ENCODE measurements around the gene ALDH3A1. TPM values are rescaled to one million over a fixed set of nuclear protein-coding genes. Genes with fewer than 3 reads are reported as not detected.

Gene ALDH3A1
- total RNA-seq, 1 donor from 2014 or later, result not detected

DNA sequence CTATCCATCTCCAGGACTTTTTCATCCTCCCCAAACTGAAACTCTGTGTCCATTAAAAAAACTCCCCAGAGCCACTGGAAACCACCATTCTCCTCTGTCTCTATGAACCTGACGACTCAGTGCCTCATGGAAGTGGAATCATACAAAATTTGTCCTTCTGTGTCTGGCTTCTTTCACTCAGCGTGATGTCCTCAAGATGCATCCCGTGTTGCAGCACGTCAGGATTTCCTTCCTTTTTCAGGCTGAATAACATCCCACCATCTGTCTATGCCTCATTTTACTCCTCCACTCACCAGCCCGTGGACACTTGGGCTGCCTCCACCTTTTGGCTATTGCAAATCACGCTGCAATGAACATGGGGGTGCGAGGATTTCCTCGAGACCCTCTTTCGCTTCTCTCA is 12.6 kb upstream of the ALDH3A1 start:
- no peak for DNase-seq (ENCODE audit: low spot score)

DNA sequence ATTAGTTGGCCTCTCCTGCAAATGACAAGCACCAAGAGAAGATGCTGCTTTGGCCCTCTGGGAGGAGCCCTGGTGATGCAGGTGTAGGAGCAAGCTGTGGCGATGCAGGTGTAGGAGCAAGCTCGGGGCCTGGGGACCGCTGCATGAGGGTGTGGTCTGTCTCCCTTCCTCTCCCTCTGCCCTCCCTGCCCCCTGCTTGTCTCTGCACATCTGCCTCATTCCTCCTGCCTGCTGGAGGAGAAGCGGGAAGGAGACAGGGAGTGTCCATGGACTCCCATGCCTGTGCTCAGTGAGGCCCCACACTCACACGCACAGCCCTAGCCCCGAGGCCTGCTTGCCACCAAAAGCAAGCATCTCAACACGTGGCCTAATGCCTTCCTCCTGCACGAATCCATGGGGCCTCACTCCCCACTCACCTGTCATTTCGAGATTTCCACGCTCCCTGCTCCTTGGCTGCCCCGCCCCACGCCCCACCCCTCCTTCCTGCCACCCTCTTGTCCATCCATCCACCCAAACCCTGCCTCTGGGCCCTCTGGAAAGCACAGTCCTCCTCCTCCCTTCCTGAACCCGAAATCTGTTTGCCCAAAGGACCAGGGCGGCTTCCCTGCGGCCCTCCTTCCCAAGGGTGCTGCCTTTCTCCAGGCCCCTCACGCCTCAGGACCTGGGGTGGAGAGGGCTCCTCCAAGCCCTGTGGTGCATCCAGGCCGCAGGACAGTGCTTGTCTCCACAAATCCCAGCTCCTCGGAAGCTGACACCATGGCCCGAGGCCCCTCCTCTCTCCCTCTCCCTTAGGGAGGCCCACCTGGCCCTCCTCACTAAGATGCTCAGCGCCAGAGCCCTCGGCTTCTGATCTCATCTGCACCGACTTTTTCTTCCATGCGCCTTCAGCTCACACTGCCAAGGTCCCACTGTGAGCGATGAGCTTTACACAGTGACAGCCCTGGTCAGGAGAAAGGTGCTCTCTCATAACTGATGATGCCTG is 11.8 kb upstream of the ALDH3A1 start:
- DNase-seq (ENCODE audit: low spot score), result no peak

DNA sequence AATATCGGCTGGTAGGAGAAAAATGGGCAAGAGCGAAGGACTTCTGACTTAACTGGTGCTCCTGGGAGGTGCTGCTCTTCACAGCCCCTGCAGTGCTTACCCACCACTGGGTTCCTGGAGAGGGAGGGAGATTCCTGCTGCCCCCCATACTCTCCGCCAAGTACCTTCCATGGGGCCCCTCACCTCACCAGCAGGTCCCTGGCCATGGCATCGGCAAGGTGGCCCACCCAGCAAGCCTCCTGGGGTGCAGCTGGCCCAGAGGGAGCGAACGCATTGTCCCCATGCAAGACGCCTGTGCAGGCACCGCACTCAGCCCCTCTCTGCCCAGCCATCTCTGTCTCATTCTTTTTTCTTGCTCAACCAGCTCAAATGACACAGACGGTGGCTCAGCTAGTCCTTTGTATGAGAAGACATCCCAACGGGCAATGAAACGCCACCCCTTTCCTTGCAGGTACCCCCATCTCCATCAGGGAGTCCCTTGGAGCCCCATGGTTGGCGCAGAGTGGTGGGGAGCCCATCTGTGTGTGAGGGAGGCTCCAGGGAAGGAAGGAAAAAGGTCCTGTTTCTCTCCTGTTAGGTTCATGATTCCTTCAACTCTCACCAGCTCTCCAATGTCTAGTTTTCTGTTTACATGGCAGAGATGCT is 9.6 kb upstream of the ALDH3A1 start:
- DNase-seq (ENCODE audit: low spot score), result no peak

DNA sequence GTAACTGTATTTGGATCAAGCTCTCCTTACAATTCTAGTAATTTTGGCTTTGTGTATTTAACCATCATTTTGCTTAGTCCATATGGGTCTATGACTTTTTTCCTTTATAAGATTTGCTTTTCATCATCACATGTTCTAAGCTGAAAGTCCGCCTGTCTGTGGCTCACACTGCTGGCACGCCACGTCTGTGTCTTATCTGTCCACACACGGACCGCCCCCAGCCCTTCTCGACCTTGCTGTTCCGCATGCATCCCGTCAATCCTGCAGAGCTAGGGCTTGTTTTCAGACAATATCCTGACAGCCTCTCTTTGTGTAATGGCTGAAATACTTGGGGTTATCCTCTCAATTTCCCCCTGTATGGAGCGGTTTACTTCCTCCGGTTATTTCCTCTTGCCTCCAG is 8.4 kb upstream of the ALDH3A1 start:
- peak; percentile 82 for DNase-seq (ENCODE audit: low spot score)

DNA sequence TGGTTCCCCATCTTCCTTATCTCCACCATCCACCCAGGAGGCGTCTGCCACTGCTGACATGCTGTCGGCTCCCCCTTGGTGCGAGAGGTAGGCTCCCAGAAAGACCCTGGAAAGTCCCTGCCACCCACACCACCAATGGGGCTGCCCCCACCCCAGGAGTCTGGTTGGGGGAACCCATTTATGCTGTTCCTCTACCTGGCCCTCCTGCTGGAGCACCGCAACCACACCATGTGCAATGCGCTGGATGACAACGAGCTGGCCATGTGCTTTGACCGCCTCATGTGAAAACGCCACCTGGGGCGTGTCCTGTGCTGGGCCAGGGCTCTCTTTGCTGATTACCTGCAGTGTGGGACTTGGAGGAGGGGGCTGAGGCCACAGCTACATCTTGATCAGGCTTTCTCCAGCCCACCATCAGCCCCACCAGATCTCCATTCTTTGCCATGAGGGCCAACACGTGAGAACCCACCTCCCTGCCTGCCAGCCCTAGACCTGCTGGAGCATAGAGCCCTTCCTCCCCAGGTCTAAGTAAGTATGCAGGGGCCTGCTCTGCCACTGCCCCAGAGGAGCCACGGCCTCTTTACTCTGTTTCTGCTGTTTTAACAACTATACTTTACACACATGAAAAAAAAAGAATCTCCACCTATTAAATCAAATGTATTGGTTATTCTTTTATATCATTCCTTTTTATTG is 7.9 kb upstream of the ALDH3A1 start:
- DNase-seq (ENCODE audit: low spot score), result no peak

DNA sequence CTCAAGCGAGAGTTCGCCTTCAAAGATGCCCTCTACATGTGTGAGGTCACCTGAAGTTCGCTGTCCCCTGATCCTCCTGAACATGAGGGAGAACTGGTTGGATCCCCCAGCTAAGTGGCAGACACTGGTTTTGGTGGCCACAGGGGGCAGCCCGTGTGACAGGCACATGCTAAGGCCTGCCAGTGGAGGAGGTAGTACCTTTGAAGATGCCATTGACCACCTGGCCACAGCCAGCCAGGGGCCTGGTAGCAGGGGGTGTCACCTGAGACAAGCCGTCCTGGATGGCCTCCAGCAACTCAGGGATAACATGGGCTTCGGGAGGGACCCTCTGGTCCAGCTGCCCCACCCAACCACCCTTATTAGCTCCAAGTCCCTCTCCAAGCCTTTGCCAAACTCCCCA is 7.3 kb upstream of the ALDH3A1 start:
- DNase-seq (ENCODE audit: low spot score), result no peak

DNA sequence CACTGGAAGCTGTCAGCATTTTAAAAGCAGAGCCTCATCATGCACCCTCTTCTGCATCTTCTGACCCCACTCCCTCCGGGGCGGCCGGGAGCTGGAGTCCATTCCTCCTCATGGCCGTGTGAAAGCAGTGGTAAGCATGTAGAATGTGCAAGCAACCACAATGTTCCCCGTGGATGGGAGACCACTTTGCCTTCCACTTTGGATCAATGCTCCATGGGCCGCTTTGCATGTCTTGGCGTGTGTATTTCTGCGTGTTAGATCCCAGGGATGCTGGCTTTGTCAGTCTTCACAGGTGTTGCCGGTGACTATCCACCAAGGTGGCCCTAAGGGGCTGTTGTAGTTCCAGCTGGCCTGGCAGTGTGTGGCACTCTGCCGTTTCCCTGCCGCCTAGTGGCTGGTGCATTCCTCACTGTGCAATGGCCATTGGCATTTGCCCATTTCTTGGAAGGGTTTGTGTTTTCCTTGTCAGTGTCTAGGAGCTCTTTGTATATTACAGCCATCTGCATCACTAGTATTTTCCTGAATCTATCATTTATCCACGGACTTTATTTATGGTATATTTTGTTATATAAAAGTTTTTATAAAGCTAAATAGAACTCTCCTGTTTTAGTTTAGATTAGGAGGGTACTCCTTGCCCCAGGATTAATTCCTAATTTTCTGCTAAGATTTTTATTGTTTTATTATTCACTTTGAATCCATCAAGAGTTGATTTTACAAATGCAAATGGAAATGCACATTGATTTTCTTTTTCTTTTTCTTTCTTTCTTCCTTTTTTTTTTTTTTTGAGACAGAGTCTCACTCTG is 5.8 kb upstream of the ALDH3A1 start:
- no peak for DNase-seq (ENCODE audit: low spot score)

DNA sequence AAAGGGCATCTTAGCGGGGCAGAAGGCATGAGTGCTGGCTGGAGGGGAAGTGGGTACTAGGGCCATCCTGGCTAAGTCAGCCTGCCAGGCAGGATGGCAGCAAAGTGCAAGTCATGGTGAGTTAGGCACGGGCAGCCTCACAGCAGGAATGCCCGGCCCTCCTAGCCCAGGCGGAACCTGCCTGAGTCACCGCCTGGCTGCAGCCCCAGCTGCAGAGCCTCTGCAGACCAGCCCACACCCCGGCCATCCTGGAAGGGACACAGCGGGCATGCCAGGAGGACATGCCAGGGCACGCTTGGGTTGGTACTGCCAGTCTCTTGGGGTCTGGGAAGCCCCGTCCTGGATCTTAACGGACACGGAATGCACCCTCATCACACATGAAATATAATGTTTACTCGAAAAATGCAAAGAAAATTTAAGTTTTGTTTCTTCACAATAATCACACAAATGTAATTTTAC is 5.0 kb upstream of the ALDH3A1 start:
- no peak for DNase-seq (ENCODE audit: low spot score)

DNA sequence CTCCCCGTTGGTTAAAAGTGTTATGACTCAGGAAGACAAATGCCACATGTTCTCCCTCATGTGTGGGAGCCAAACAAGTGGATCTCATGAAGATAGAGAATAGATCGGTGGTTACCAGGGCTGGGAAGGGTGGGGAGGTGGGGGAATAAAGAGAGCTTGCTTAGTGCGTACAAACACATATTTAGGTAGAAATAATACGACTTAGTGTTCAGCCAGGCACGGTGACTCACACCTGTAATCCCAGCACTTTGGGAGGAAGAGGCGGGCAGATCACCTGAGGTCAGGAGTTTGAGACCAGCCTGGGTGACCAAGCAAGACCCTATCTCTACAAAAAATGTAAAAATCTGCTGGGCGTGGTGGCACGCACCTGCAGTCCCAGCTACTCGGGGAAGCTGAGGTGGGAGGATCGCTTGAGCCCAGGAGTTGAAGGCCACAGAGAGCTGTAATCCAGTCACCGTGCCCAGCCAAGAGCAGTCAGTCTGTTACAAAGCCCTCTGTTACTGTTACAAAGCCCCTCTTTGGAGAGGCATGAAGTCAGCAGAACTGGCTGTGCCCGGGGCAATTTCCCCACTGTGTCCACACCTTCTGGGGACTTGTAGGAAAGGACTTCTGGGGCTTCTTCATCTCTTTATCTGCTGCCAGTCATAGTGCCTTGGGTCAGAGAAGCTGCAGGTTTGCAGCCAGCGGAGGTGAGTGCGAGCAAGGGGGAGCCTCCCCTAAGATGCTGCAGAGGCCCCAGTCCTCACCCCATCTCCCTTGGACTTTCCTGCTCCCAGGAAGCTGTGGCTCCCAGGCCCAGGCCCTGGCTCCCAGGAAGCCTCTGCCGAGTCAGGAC is 4.3 kb upstream of the ALDH3A1 start:
- no peak for DNase-seq (ENCODE audit: low spot score)

DNA sequence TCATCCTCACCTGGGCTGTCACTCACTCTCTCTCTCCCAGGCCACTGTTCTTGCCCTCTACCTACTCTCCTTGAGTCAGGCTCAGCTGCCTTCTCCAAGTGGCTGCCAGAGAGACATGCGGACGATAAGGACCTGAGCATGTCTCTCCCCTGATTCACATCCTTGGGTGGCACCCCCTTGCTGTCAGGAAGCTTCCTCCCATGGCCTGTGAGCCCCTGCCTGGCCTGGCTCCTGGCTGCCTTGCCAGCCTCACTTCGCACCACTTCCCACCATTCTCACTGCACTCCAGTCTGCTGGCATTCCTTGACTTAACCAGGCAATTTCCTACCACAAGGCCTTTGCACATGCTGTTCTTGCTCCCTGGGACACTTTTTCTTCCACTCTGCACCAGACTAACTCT is 2.7 kb upstream of the ALDH3A1 start:
- DNase-seq (ENCODE audit: low spot score), result no peak

DNA sequence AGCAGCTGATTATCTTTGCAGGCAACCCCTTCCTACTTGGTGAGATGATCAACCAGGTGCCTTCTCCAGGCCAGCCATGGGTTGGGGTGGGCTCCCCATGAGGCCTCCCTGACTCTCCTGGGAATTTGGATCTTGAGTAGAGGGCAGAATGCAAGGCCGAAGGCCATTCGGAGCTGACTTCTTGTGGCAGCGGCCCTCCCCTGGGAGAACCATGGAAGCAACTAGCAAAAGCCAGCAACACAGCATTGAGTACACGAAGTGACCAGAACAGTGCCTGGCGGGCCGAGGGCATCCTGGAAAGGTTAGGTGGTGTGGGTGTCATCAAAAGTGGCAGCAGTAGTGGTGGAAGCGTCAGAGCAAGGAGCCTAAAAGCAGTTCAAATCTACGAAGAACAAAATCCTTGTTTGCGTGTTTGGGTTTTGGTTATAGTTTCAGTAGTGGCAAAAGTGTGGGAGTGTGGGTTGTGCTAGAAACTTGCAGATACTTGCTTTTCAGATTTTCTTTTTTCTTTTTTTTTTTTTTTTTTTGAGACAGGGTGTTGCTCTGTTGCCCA is 2.0 kb upstream of the ALDH3A1 start:
- no peak for DNase-seq (ENCODE audit: low spot score)

DNA sequence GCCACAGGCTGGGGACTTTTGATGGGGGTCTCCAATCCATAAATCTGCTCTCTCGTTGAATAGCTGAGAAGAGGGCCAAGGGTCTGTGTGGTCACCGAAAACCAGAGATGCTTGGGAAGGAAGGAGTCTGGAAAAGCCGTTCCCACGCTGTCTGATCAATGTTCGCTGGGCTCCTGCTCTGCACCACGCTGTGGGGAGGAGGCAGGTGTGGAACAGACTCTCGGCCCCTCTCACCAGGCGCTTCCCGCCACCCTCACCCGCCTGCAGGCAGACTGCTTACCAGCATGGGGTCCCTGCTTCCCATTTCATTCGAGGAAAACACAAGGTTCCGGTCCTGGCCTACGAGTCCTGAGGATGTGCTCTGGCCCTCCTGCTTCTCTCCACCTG is 702 bp upstream of the ALDH3A1 start:
- DNase-seq (ENCODE audit: low spot score), result no peak

DNA sequence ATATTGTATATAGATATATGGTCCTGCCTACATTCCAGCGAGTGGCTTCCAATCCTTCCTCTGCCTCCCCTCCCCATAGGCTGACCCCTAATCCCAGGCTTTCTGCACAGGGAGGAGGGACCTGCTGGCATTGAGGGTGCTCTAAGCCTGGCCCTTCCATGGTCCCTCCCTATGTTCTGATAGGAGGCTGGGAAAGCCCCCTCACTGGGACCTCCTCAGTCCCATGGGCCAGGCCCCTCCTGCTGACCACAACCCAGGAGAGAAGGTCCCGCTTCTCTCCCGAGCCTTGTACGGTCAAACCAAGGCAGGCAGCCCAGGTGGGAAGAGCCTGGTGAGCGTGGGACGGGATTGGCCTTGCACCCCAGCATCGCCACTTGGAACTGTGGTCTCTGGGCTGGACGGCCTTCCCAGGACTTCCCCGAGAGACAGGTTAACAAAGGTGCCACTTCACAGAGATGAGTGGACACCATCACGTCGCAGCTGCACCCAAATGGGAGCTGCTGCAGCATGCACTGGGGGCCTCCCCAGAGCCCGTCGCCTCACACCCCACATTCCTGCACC is 859 bp downstream of the ALDH3A1 start:
- DNase-seq (ENCODE audit: low spot score), result no peak

DNA sequence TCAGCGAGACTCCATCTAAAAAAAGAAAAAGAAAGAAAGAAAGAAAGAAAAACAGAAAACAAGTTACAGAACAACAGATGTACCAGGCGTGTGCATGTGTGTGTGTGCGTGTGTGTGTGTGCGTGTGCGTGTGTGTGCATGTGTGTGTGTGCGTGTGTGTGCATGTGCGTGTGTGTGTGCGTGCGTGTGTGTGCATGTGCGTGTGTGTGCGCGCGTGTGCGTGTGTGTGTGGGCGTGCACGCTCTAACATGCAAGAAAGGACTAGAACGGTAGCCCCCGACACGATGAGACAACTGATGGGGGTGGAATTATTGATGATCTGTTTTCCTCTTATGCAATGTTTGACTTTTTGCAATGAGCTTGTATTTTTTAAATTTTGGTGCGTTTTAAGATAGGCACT is 1.6 kb downstream of the ALDH3A1 start:
- DNase-seq (ENCODE audit: low spot score), result no peak

DNA sequence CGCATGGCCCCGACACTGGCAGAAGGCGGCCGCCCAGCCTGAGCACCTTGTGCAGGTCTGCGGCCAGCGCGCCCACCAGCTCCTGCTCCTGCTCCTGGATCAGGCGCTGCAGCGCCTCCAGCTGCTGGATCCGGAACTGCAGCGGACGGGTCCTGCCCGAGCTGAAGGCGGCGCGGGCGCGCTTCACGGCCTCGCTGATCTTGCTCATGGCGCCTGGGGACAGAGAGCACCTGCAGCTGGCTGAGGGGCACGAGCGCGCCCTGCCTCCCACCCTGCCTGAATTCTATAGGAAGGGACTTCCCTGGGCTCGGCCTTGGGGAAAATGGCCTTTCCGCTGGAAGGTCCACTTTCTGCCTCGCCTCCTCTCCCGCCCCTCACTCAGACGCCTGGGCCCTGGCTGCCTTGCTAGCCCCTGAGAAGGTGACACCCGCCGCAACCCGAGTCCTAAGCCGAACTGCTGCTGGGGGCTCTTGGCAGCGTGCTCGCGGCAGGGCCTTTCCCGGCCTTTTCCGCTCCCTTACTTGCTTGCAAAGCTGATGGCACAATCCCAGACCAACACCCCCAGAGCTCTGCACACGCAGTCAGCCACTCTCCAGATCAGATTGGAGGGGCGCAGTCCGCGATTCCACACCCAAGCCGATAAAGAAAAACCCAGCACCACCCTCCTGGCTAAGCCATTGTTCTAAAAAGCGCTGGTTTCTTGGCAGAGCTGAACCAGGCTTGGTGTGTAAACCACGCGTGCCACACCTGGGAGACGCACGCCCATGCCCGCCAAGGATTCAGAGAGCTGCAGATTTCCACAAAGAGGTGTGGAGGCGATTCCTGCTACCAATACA is 3.0 kb downstream of the ALDH3A1 start:
- DNase-seq (ENCODE audit: low spot score), result peak; percentile 83

DNA sequence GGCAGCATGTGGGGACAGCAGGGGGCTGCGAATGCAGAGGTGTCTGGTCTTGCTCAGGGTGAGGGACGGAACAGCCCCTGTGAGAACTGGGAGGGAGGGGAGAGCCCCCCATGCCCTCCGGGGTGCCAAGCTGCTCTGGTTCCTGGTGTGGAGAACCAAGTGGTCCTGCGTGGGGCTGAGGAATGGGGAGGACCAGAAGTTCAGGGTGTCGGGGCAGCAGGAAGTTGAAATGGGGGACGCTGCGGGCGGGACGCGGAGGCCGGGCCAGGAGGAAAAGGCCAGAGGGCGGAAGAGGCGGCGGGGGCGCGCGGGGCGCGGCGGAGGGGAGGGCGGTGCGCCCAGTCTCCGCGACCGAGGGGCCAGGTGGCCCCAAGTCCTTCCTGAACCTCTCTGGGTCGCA is 3.6 kb downstream of the ALDH3A1 start:
- no peak for DNase-seq (ENCODE audit: low spot score)

DNA sequence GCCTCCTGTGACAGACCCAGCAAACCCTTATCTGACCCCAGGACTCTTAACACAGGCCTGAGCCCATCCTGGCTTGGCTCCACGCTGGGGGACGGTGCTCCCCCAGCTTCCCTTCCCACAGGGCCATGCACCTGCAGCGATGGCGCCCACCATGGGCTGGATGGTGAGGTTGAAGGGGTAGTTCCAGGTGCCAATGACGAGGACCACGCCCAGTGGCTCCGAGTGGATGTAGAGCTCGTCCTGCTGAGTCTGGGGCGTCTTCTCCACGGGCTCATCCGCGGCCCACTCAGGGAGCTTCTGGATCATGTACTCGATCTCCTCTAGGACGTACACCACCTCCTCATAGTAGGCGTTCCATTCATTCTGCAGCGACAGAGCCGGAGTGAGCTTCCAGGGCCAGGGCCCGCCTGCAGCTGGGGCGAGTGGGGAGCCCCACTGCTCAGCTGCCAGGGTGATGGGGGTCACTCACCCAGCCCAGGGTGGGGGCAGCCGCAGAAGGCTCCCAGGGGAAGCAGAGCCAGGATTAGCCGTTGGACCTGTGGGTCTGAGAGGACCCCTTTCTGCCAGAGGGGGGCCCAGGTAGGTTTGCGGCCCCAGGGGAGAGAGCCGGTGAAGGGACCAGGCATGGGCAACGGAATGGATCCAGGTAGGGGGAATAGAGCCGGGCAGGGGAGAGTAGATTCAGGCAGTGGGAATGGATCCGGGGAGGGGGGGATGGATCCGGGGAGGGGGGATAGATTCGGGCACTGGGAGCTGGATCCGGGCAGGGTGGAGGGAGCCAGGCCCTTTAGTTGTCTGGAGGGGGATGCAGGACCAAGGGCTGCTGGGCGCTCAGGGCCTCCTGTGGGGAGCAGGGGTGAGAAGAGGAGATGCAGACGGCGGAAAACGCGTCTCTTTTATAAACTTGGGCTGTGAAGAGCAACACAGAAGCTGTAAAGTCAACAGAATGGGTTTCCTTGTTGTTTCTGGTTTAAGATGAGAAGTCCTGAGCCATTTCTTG is 4.7 kb downstream of the ALDH3A1 start:
- no peak for DNase-seq (ENCODE audit: low spot score)

DNA sequence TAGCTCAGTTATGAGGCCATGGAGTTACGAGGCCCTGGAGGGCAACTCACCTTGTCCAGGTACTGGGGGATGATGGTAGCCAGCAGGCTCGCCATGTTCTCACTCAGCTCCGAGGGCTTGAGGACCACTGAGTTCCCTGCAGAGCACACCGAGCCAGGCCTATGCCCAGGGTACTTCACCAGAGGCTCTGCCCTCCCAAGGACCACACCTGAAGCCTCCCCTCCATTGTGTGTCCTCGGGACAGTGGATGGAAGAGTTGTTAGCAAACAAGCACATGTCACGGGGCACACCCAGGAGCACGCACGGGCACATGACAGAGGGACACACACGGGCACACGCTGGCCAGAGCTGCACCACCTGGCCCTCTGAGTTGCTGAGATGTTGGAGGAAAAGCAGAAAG is 5.6 kb downstream of the ALDH3A1 start:
- DNase-seq (ENCODE audit: low spot score), result no peak

All from umbilical cord (tissue), 2 donors.